Stimulated activated naive CD8-positive, alpha-beta T cell treated with anti-CD3 and anti-CD28 coated beads, Interleukin-15, amount 100 ng/mL, for 72 hours (primary cell): ENCODE data around the gene OR5AR1.

Experiments used
- ATAC-seq: fragments of 150-1000 bp; cut with Tn5 transposase; 2 replicates; pipeline ENCODE4 v1.10.0; 2021; ENCODE audit warnings: mild to moderate bottlenecking, moderate library complexity
- DNase-seq, 2 donors: peaks; one replicate each; pipeline ENCODE4 v3.0.0; 2021 to 2022
- H3K27ac Mint-ChIP-seq, 2 donors: one replicate each; pipeline ENCODE4 v1.8.0; 2022; ENCODE audit warnings: mild to moderate bottlenecking in 2 of 2, mixed read lengths in 2 of 2, moderate library complexity in 2 of 2
- H3K27me3 Mint-ChIP-seq: one replicate; pipeline ENCODE4 v1.8.0; 2022; ENCODE audit warnings: mixed read lengths
- H3K4me1 Mint-ChIP-seq: one replicate; pipeline ENCODE4 v1.8.0; 2022; ENCODE audit warnings: mild to moderate bottlenecking, mixed read lengths
- H3K4me3 Mint-ChIP-seq, 2 donors: one replicate each; pipeline ENCODE4 v1.8.0; 2022; ENCODE audit warnings: mild to moderate bottlenecking in 2 of 2, mixed read lengths in 2 of 2, moderate library complexity in 1 of 2
- H3K9me3 Mint-ChIP-seq, 2 donors: one replicate each; pipeline ENCODE4 v1.8.0; 2022; ENCODE audit warnings: mixed read lengths in 2 of 2

The OR5AR1 gene

GRCh38 chr11:56706486-56706885 is 43.0 kb downstream of the OR5AR1 start:
- no peak for ATAC-seq
- no peak overlapping the region for H3K4me3 Mint-ChIP-seq
- no peak for DNase-seq

GRCh38 chr11:56714206-56714605 is 50.7 kb downstream of the OR5AR1 start:
- H3K27me3 Mint-ChIP-seq = no peaks in the 10 kb centered on the region
- H3K4me1 Mint-ChIP-seq = no peaks in the 10 kb centered on the region
- H3K4me3 Mint-ChIP-seq = no peak overlapping the region
- DNase-seq = no peak
- H3K27ac Mint-ChIP-seq = no peak overlapping the region
- peak; percentile 60 for ATAC-seq
- H3K9me3 Mint-ChIP-seq = peaks cover 13 to 31% of the 10 kb centered on the region in 2 donors

More at GRCh38 chr11:56706486-56706885, 43.0 kb downstream of the OR5AR1 start:
- Mint-ChIP-seq H3K4me1 (no peaks in the 10 kb centered on the region), H3K27me3 (no peaks in the 10 kb centered on the region), H3K9me3 (peaks cover 4 to 9% of the 10 kb centered on the region in 2 donors), H3K27ac (no peak overlapping the region)
